Activated CD4-positive, alpha-beta T cell treated with anti-CD3 and anti-CD28 coated beads for 48 hours (primary cell): ENCODE results near the gene LENG9.

ENCODE experiments used
- DNase-seq: peaks from one replicate; pipeline ENCODE4 v3.0.0-alpha.2; 2020

The LENG9 gene

GRCh38 chr19:54434873-54435214 lies 28.7 kb downstream of the LENG9 start:
- no peak for DNase-seq

GRCh38 chr19:54434112-54434872 lies 29.3 kb downstream of the LENG9 start:
- no peak for DNase-seq

- DNase-seq = no peak
These were observed 29.9 kb downstream of the LENG9 start for GRCh38 chr19:54433697-54434096.

- no peak for DNase-seq
These were observed 31.3 kb downstream of the LENG9 start for GRCh38 chr19:54432144-54432738.

GRCh38 chr19:54431255-54431838 lies 32.2 kb downstream of the LENG9 start:
- no peak for DNase-seq

GRCh38 chr19:54430306-54431254 lies 33.0 kb downstream of the LENG9 start:
- DNase-seq = peak; percentile 67

- no peak for DNase-seq
These were observed 33.9 kb downstream of the LENG9 start for GRCh38 chr19:54429545-54430227.

GRCh38 chr19:54429176-54429495 lies 34.4 kb downstream of the LENG9 start:
- DNase-seq = no peak

GRCh38 chr19:54428323-54429175 lies 35.0 kb downstream of the LENG9 start:
- no peak for DNase-seq

GRCh38 chr19:54427586-54427985 lies 36.0 kb downstream of the LENG9 start:
- no peak for DNase-seq

GRCh38 chr19:54426291-54426931 lies 37.2 kb downstream of the LENG9 start:
- no peak for DNase-seq

GRCh38 chr19:54425382-54425723 lies 38.2 kb downstream of the LENG9 start:
- no peak for DNase-seq

- DNase-seq = no peak
These were observed 38.8 kb downstream of the LENG9 start for GRCh38 chr19:54424660-54425381.

GRCh38 chr19:54424201-54424600 lies 39.4 kb downstream of the LENG9 start:
- DNase-seq = no peak

GRCh38 chr19:54422136-54422535 lies 41.4 kb downstream of the LENG9 start:
- DNase-seq = no peak

- no peak for DNase-seq
These were observed 42.1 kb downstream of the LENG9 start for GRCh38 chr19:54421521-54421920.

- DNase-seq = no peak
These were observed 42.4 kb downstream of the LENG9 start for GRCh38 chr19:54421169-54421516.

GRCh38 chr19:54420383-54421168 lies 43.0 kb downstream of the LENG9 start:
- DNase-seq = no peak

GRCh38 chr19:54420068-54420382 lies 43.6 kb downstream of the LENG9 start:
- no peak for DNase-seq
